Activated T-cell treated with anti-CD3 and anti-CD28 coated beads, Interleukin-2, amount 50 U/mL, for 48 hours (primary cell): Measurements from ENCODE around the gene CCDC6.
A peak's percentile ranks its signal among the peaks of the same experiment; 100 is the strongest.
"Not testable (repeated sequence)": the region's sequence is repeated elsewhere in the genome, so short reads cannot be mapped to it uniquely, and the experiment has no call there.

Source experiments
- DNase-seq, 2 experiments: peaks; one replicate each; pipeline ENCODE4 v3.0.0-alpha.2; 2020

Gene CCDC6

GRCh38 chr10:59805014-59805413 lies 101.3 kb downstream of the CCDC6 start:
- peak in 1 of 2 experiments; percentile 28 for DNase-seq

- no peak for DNase-seq
These were observed 102.1 kb downstream of the CCDC6 start for GRCh38 chr10:59804220-59804619.

DNA sequence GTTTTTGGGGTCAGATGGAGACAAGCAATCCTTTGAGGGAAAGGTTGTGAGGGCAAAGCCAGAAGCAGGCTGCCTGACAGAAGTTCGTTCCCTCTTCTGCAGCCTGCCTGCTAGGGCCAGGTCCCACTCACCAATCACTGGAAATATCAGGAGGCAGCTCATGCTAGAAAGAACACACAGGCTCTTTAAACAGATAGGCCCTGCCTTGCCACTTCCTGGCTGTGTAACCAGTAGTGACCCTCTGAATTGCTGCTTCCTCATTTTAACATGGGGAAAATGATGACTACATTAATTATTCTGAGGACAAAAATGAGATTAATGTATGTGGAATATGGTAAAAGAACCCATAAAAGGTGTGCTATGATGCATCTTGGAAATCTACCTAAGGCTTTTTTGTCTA lies 102.6 kb downstream of the CCDC6 start:
- no peak for DNase-seq

DNA sequence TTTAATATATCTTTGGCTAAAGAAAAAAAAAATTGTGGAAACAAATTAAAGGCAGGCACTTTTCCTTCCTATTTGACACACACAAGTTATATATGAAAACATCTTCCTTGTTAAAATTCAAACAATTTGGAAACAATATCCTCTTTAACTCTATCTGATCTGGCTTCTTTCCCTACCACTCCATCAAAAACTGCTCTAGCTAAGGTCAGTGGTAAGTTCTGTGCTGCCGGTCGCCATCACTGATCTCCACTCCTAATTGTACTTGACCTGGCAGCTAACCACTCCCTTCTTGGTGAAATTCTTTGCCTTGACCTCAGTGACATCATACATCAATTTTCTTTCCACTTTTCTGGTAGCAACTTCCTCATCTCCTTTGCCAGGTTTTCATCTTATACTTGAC lies 105.2 kb downstream of the CCDC6 start:
- DNase-seq, result no peak

DNA sequence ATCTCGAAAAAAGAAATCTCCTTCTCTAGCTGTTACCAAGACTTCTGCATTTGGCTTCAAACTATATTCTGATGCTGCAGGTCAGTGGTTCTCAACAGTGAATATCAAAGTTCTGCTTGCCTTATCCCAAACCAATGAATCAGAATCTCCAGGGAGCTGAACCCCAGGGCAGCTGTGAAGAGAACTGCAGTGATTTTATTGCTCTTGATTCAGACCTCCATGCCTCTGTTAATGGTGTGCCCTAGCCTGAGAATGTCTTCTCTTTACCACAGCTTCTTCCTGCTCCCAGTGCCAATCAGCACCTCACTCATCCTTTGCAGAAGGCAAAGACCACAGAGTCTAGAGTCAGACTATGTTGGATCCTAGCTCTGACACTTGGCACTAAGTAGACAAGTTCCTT lies 106.9 kb downstream of the CCDC6 start:
- DNase-seq, result no peak

GRCh38 chr10:59793919-59794318 lies 112.4 kb downstream of the CCDC6 start:
- no peak for DNase-seq

- DNase-seq, result no peak
These were observed 113.5 kb downstream of the CCDC6 start for GRCh38 chr10:59792812-59793211.

- no peak for DNase-seq
These were observed 114.8 kb downstream of the CCDC6 start for GRCh38 chr10:59791601-59792000.

DNA sequence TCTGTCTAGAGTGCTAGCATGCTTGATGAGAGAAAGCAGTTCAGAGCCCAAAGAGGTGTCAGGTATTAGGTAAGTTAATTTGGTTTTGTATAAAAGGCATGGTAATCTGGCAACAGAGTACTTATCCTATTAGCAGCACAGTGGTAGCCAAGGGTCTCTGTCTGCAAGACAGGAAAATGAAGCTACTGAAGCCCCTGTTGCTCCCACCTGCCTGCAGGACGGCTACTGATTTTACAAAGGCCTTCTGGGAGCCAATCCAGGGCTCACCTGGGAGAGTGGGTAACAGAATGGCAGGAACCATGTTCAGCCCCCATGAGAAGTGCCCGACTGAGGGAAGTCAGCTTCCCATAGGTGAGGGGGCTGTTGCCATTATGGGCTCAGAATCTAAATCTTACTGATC lies 116.3 kb downstream of the CCDC6 start:
- not testable (repeated sequence) for DNase-seq

- DNase-seq, result not testable (repeated sequence)
These were observed 117.4 kb downstream of the CCDC6 start for GRCh38 chr10:59788914-59789313.

GRCh38 chr10:59787032-59787431 lies 119.3 kb downstream of the CCDC6 start:
- DNase-seq, result not testable (repeated sequence)

DNA sequence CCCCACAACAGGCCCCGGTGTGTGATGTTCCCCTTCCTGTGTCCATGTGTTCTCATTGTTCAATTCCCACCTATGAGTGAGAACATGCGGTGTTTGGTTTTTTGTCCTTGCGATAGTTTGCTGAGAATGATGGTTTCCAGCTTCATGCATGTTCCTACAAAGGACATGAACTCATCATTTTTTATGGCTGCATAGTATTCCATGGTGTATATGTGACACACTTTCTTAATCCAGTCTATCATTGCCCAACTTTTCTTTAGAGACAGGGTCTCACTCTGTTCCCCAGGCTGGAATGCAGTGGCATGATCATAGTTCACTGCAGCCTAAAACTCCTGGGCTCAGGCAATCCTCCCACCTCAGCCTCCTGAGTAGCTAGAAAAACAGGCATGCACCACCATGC lies 120.9 kb downstream of the CCDC6 start:
- DNase-seq, result not testable (repeated sequence)

DNA sequence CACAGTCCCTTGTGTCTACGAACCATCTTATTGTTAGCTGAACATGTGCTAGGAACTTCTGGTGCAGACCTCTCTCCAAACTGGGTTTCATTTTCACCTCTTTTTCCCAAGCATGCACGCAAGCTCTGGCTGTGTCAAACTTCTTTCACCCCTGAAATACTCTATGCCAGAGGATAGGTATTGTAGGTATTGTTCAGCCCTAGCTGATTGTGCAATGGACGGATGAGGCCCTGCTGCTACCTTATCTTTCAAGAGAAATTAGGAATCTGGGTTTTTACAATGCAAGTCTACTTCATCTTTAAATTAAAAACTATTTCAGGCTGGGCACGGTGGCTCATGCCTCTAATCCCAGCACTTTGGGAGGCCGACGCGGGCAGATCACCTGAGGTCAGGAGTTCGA lies 124.8 kb downstream of the CCDC6 start:
- no peak for DNase-seq

DNA sequence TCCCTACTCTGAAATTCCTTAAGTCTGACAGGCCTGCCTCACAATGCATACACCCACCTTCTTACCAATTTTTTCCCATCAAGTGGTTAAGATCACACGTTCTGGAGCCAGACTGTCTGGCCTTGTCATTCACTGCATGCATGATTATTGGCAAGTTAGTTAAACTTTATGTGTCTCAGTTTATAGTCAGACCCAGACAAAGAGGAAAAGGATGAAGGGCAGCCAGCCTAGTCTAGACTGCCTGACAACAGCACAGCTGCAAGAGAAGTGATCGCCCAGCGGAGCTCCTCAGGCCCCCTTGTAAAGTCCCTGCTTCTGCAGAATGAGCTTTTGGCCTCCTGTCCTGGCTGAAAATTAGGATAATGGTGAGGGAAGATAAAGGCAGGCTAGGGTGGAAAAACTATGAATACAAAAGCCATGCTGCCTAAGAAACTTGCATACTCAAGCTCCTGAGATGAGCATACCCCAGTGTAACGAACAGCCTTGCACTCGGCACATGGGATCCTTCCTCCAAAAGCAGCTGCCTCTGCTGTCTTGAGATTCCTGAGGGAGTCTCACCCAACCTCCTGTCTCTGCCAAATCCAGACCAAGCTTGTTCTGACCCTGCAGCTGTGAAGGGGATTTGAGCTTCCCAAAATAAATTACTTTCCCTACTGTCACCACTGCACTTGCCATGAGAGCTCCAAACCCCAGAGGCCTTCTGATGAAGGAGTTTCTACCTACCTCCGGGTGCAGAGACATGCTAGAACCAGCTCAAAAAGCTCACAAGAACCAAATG lies 126.4 kb downstream of the CCDC6 start:
- no peak for DNase-seq

DNA sequence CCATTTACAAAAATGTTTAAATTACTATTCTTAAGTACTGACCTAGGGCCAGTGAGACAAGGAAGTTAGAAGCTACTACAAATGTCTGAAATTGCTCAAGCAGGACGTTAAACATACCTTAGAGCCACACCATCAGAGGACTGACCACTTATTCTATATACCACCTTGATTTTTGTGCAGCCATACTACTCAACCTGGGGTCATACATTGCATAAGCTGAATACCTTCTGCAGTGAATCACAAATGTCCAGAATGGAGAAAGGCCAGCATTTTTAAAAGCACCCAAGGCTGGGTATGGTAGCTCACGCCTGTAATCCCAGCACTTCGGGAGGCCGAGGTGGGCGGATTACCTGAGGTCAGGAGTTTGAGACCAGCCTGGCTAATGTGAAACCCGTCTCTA lies 131.9 kb downstream of the CCDC6 start:
- DNase-seq, result no peak

GRCh38 chr10:59773088-59773487 lies 133.3 kb downstream of the CCDC6 start:
- DNase-seq, result no peak

DNA sequence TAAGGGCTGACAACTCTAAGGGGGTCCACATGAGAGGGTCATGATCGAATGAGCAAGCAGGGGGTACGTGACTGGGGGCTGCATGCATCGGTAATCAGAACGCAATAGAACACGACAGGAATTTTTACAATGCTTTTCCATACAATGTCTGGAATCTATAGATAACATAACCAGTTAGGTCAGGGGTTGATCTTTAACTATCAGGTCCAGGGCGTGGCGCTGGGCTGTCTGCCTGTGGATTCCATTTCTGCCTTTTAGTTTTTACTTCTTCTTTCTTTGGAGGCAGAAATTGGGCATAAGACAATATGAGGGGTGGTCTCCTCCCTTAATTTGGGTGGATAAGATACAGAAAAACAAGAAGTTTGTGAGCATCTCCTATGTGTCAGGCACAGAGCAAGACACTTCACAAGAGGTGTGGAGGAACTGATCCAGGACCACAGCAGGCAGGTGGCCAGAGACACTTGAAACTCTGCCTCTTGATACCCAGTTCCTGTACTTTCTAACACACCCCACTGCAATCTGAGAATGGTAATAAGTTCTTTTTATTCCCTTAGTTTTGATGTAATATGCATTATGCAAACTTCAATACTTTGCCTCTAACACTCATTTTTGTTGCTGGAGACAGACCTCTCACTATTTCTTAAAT lies 135.1 kb downstream of the CCDC6 start:
- no peak for DNase-seq

DNA sequence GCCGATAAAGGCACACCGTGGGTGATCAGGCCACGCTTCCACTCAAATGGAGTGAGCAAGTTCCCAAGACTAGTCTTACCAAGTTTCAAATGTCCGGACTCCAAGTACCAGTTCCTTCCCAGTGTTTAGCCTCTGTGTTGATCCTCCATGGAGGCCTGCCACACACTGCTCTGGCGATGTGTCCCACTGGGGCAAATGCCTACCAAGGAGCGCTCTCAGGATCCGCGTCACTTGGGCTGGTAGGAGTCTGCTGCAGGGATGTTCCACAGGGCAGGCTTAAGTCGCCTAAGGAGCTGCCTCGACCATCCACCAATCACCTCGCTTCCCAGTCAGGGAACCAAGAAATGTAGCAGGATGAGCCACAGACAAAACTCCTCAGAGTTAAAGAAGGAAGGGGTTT lies 135.7 kb downstream of the CCDC6 start:
- DNase-seq, result no peak

DNA sequence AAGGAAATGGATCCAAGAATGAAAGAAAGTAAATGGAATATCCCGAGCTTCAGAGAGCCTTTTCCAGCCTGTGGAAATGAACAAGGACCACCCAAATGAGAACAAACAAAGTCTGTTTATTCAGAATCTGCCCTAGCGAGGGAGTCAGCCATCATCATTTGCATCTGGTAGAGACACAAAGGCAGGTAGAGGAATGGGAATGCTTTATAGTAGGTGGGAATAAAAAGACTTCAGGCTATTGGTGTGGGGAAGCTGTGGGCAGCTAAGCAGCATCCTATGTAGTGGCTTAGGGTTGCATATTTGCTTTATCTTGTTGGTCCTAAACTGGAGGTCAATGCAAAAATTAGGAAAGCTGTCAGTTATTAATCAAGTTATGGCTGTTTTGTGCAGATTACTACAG lies 143.9 kb downstream of the CCDC6 start:
- no peak for DNase-seq

- no peak for DNase-seq
These were observed 148.4 kb downstream of the CCDC6 start for GRCh38 chr10:59757966-59758365.

DNA sequence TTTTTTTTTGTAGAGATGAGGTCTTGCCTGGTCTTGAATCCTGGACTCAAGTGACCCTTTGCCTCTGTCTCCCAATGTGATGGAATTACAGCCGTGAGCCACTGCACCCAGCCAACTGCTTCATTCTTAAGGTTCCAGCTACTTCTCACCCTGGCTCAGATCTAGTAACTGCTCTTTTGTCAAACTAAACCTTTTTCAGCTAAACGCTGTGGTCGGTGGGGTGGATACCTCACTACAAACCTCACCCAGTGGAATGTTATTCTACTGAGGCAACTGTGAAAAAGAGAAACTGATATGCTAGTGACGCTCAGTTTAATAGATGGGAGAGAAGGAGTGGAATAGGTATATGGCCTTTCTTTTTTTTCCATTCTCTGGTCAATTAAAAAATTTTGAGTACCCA lies 151.4 kb downstream of the CCDC6 start:
- no peak for DNase-seq

DNA sequence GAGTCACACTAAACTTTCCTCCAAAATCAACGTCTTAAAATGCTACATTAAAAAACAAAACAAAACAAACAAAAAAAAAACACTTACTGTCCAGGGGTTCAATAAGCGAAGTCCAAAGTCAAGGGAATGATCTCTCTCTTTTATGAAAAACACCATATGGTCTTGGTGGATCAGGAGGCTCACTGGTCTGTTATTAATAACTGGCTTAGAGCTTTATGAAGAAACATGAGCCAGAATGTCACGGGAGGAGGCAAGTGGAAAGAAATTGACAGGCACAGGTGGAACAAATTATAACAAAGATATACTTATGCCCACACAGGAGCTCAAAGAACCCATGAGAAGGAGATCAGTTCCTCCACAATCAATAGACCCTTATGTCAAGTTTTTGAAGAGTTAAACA lies 153.1 kb downstream of the CCDC6 start, which contains the start of gene MRLN:
TSS of gene MRLN (minus strand) at position 189 of the 400 bp plus-strand sequence.
- no peak for DNase-seq

- no peak for DNase-seq
These were observed 153.9 kb downstream of the CCDC6 start for GRCh38 chr10:59752278-59752940.
